Ishikawa (cell line): ENCODE measurements around the gene RPS6KA1.

Source experiments
- CEBPB ChIP-seq: IDR thresholded peaks from 2 replicates; pipeline ENCODE4 v1.6.1; 2012
- EGR1 ChIP-seq: IDR thresholded peaks from 2 replicates; pipeline ENCODE4 v1.6.1; 2012
- EP300 ChIP-seq: IDR thresholded peaks from 2 replicates; pipeline ENCODE4 v1.6.1; 2012; ENCODE audit warnings: borderline replicate concordance
- RAD21 ChIP-seq: IDR thresholded peaks from 2 replicates; pipeline ENCODE4 v1.6.1; 2012; ENCODE audit warnings: low read depth
- YY1 ChIP-seq: IDR thresholded peaks from 2 replicates; pipeline ENCODE4 v1.6.1; 2012; ENCODE audit warnings: low read depth
- TF ChIP-seq, protein P1 (sequence below): IDR thresholded peaks from 2 replicates; pipeline ENCODE4 v1.6.1; 2012

DNA sequence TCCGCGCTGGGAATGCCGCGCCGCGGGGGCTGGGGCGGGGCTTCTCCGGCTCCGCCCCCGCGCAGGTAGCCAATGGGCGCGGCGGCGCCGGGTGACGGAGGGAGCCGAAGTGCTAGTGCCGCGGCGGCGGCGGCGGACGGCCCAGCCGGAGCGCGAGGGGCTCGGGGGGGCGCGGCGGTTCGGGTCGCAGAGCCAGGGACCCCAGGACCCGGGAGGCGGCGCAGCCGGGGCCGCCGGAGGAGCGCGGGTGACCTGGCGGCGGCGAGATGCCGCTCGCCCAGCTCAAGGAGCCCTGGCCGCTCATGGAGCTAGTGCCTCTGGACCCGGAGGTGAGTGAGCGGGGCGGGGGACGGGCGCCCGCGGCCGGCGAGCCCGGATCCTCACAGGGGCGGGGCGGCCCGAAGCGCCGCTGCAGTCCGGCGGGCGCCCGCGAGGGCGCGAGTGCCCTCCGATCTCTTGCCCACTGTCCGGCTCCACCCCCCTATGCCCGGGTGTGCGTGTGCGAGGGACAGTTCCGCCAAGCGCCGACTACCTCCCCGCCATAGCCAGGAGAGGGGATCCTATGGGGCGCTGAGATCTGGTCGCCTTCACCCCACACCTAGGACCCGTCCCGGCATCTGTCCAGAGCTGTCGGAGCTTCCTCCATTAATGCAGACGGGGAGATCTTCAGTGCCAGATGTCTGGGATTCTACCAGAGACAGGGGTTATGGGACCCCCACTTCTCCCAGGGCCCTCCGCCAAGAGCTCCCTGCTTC, at the start of gene RPS6KA1:
- TF ChIP-seq CEBPB (no peak), RAD21 (no peak), EGR1 (no peak; the same call in 1 of the 2 replicates), EP300 (no peak), YY1 (no peak)
- TF ChIP-seq, protein P1, sequence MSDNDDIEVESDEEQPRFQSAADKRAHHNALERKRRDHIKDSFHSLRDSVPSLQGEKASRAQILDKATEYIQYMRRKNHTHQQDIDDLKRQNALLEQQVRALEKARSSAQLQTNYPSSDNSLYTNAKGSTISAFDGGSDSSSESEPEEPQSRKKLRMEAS, result no peak
